ENCODE data around the gene FABP3. TPM values are rescaled to one million over a fixed set of nuclear protein-coding genes. Genes with fewer than 3 reads are reported as not detected.

FABP3 gene
- total RNA-seq, 3 donors from 2014 or later (not counting 1 experiment from before 2014, with no cell fraction given), result not detected

GRCh38 chr1:31418626-31419323 lies 45.9 kb upstream of the FABP3 start:
- Histone ChIP-seq H3K4me3 (ENCODE audit: low read length) (no peak overlapping the region), H3K4me1 (ENCODE audit: control insufficient read depth, insufficient read depth, low read length) (peaks cover 5% of the 10 kb centered on the region), H3K9me3 (ENCODE audit: control insufficient read depth, insufficient read depth, low read length) (no peaks in the 10 kb centered on the region), H3K36me3 (ENCODE audit: control insufficient read depth, insufficient read depth, low read length) (no peaks in the 10 kb centered on the region), H3K27me3 (ENCODE audit: control insufficient read depth, insufficient read depth, low read length) (peaks cover 8% of the 10 kb centered on the region), H3K27ac (ENCODE audit: low read length) (no peak overlapping the region)
- no peak overlapping the region for H3K27ac Mint-ChIP-seq
- H3K27me3 Mint-ChIP-seq (ENCODE audit: low read depth in 2 of 2), result peaks cover 30 to 39% of the 10 kb centered on the region in 2 donors
- no peak for ATAC-seq
- no peak for TF ChIP-seq CTCF (IDR thresholded peaks at IDR 0.05)
- no peaks in the 10 kb centered on the region for H3K9me3 Mint-ChIP-seq
- H3K36me3 Mint-ChIP-seq, result no peaks in the 10 kb centered on the region
- DNase-seq, result no peak
- H3K4me3 Mint-ChIP-seq, result no peak overlapping the region
- peaks cover 10 to 14% of the 10 kb centered on the region in 2 donors for H3K4me1 Mint-ChIP-seq
- 71% methylated on average over 2 of the region's 4 CpGs for WGBS (ENCODE audit: insufficient coverage)
- intact Hi-C loops (cut with micrococcal nuclease), result no loop called here

GRCh38 chr1:31417148-31417547 lies 44.3 kb upstream of the FABP3 start:
- Mint-ChIP-seq H3K4me3 (no peak overlapping the region), H3K4me1 (peaks cover 6 to 11% of the 10 kb centered on the region in 2 donors), H3K27me3 (ENCODE audit: low read depth in 2 of 2) (peaks cover 29 to 42% of the 10 kb centered on the region in 2 donors), H3K9me3 (no peaks in the 10 kb centered on the region), H3K27ac (no peak overlapping the region), H3K36me3 (no peaks in the 10 kb centered on the region)
- ATAC-seq (no peak), DNase-seq (no peak)
- intact Hi-C loops (cut with micrococcal nuclease), result no loop called here
- 84% methylated on average over 2 of the region's 3 CpGs for WGBS (ENCODE audit: insufficient coverage)
- Histone ChIP-seq H3K4me3 (ENCODE audit: low read length) (no peak overlapping the region), H3K27me3 (ENCODE audit: control insufficient read depth, insufficient read depth, low read length) (peaks cover 18% of the 10 kb centered on the region), H3K27ac (ENCODE audit: low read length) (no peak overlapping the region), H3K9me3 (ENCODE audit: control insufficient read depth, insufficient read depth, low read length) (no peaks in the 10 kb centered on the region), H3K36me3 (ENCODE audit: control insufficient read depth, insufficient read depth, low read length) (no peaks in the 10 kb centered on the region), H3K4me1 (ENCODE audit: control insufficient read depth, insufficient read depth, low read length) (peaks cover 14% of the 10 kb centered on the region)
- TF ChIP-seq CTCF (IDR thresholded peaks at IDR 0.05), result no peak

GRCh38 chr1:31416101-31416736 lies 43.3 kb upstream of the FABP3 start:
- Mint-ChIP-seq H3K27ac (no peak overlapping the region), H3K9me3 (no peaks in the 10 kb centered on the region), H3K4me3 (no peak overlapping the region), H3K27me3 (ENCODE audit: low read depth in 2 of 2) (peaks cover 38 to 52% of the 10 kb centered on the region in 2 donors), H3K36me3 (no peaks in the 10 kb centered on the region), H3K4me1 (peaks cover 6 to 13% of the 10 kb centered on the region in 2 donors)
- H3K9me3 ChIP-seq (ENCODE audit: control insufficient read depth, insufficient read depth, low read length), result no peaks in the 10 kb centered on the region
- peaks cover 21% of the 10 kb centered on the region for H3K27me3 ChIP-seq (ENCODE audit: control insufficient read depth, insufficient read depth, low read length)
- H3K36me3 ChIP-seq (ENCODE audit: control insufficient read depth, insufficient read depth, low read length), result no peaks in the 10 kb centered on the region
- H3K4me3 ChIP-seq (ENCODE audit: low read length), result no peak overlapping the region
- 81% methylated on average over 7 of the region's 7 CpGs for WGBS (ENCODE audit: insufficient coverage)
- no peak for DNase-seq
- intact Hi-C loops (cut with micrococcal nuclease), result no loop called here
- ATAC-seq, result no peak
- H3K27ac ChIP-seq (ENCODE audit: low read length), result no peak overlapping the region
- H3K4me1 ChIP-seq (ENCODE audit: control insufficient read depth, insufficient read depth, low read length), result peaks cover 14% of the 10 kb centered on the region
- no peak for TF ChIP-seq CTCF (IDR thresholded peaks at IDR 0.05)

Measured in natural killer cell (primary cell).